IPS-NIHi11 (cell line): Measurements from ENCODE around the gene ADISSP.
A peak's percentile ranks its signal among the peaks of the same experiment; 100 is the strongest.

Experiments
- DNase-seq: peaks from one replicate; pipeline ENCODE4 v3.0.0; 2012; ENCODE audit warnings: mixed read lengths, low spot score

The ADISSP gene

GRCh38 chr20:3738111-3739053 lies 29.2 kb downstream of the ADISSP start:
- no peak for DNase-seq

GRCh38 chr20:3735768-3736167 lies 31.8 kb downstream of the ADISSP start:
- DNase-seq: no peak

GRCh38 chr20:3734111-3734843 lies 33.3 kb downstream of the ADISSP start:
- DNase-seq: no peak

GRCh38 chr20:3733119-3733995 lies 34.2 kb downstream of the ADISSP start:
- DNase-seq: no peak

- peak; percentile 94 for DNase-seq
Observed at GRCh38 chr20:3732327-3733118, 35.0 kb downstream of the ADISSP start, which contains the start of gene HSPA12B. Gene HSPA12B, plus strand, starts transcription at chr20:3732685. Its CDS starts 5,990 bp downstream, at chr20:3738675.

GRCh38 chr20:3731944-3732326 lies 35.6 kb downstream of the ADISSP start:
- peak; percentile 45 for DNase-seq

- no peak for DNase-seq
Observed at GRCh38 chr20:3730803-3731672, 36.5 kb downstream of the ADISSP start.

GRCh38 chr20:3729811-3730540 lies 37.6 kb downstream of the ADISSP start:
- DNase-seq: no peak

GRCh38 chr20:3729378-3729777 lies 38.2 kb downstream of the ADISSP start:
- no peak for DNase-seq

- no peak for DNase-seq
Observed at GRCh38 chr20:3728876-3729275, 38.7 kb downstream of the ADISSP start.

- DNase-seq: no peak
Observed at GRCh38 chr20:3728354-3728753, 39.2 kb downstream of the ADISSP start.

- DNase-seq: no peak
Observed at GRCh38 chr20:3727401-3728021, 40.0 kb downstream of the ADISSP start.

- no peak for DNase-seq
Observed at GRCh38 chr20:3724356-3724755, 43.2 kb downstream of the ADISSP start.

GRCh38 chr20:3723284-3723683 lies 44.3 kb downstream of the ADISSP start:
- DNase-seq: no peak

- DNase-seq: no peak
Observed at GRCh38 chr20:3721912-3722311, 45.6 kb downstream of the ADISSP start.

GRCh38 chr20:3720626-3721025 lies 46.9 kb downstream of the ADISSP start:
- DNase-seq: no peak

- no peak for DNase-seq
Observed at GRCh38 chr20:3720068-3720467, 47.5 kb downstream of the ADISSP start.

- DNase-seq: no peak
Observed at GRCh38 chr20:3719046-3719445, 48.5 kb downstream of the ADISSP start.
